ENCODE measurements around the gene NOSIP. TPM values are rescaled to one million over a fixed set of nuclear protein-coding genes. Genes with fewer than 3 reads are reported as not detected.

Gene NOSIP
- total RNA-seq, 1 donor from 2014 or later, result 51.3 TPM

- peak; percentile 80 for DNase-seq (ENCODE audit: low read depth)
These were observed 7.3 kb downstream of the NOSIP start for GRCh38 chr19:49573009-49573408.

- DNase-seq (ENCODE audit: low read depth), result peak; percentile 56
These were observed 9.2 kb downstream of the NOSIP start for GRCh38 chr19:49570997-49571676.

GRCh38 chr19:49570138-49570856, 10.1 kb downstream of the NOSIP start:
- peak; percentile 85 for DNase-seq (ENCODE audit: low read depth)

- DNase-seq (ENCODE audit: low read depth), result no peak
These were observed 12.4 kb downstream of the NOSIP start for GRCh38 chr19:49567861-49568441.

- DNase-seq (ENCODE audit: low read depth), result no peak
These were observed 14.1 kb downstream of the NOSIP start for GRCh38 chr19:49566302-49566701.

GRCh38 chr19:49565261-49565660, 15.1 kb downstream of the NOSIP start:
- no peak for DNase-seq (ENCODE audit: low read depth)

GRCh38 chr19:49564616-49565045, 15.7 kb downstream of the NOSIP start:
- no peak for DNase-seq (ENCODE audit: low read depth)

- peak; percentile 52 for DNase-seq (ENCODE audit: low read depth)
These were observed 19.9 kb downstream of the NOSIP start for GRCh38 chr19:49560358-49560900.

- DNase-seq (ENCODE audit: low read depth), result no peak
These were observed 20.4 kb downstream of the NOSIP start for GRCh38 chr19:49559928-49560327.

GRCh38 chr19:49559443-49559842, 20.9 kb downstream of the NOSIP start:
- no peak for DNase-seq (ENCODE audit: low read depth)

- no peak for DNase-seq (ENCODE audit: low read depth)
These were observed 21.8 kb downstream of the NOSIP start for GRCh38 chr19:49558591-49558990.

GRCh38 chr19:49557641-49558325, 22.6 kb downstream of the NOSIP start:
- DNase-seq (ENCODE audit: low read depth), result no peak

- no peak for DNase-seq (ENCODE audit: low read depth)
These were observed 23.7 kb downstream of the NOSIP start for GRCh38 chr19:49556412-49557398.

- no peak for DNase-seq (ENCODE audit: low read depth)
These were observed 24.6 kb downstream of the NOSIP start for GRCh38 chr19:49555600-49556411.

- no peak for DNase-seq (ENCODE audit: low read depth)
These were observed 25.6 kb downstream of the NOSIP start for GRCh38 chr19:49554701-49555181.

- no peak for DNase-seq (ENCODE audit: low read depth)
These were observed 26.7 kb downstream of the NOSIP start for GRCh38 chr19:49553451-49554271.

GRCh38 chr19:49552749-49553148, 27.6 kb downstream of the NOSIP start:
- no peak for DNase-seq (ENCODE audit: low read depth)

GRCh38 chr19:49551531-49551930, 28.8 kb downstream of the NOSIP start:
- DNase-seq (ENCODE audit: low read depth), result no peak

Measured in myocyte (in vitro differentiated cells).